CD14-positive monocyte (primary cell): ENCODE data around the gene GPR142. TPM values are rescaled to one million over a fixed set of nuclear protein-coding genes. Genes with fewer than 3 reads are reported as not detected.

Experiments
- DNase-seq, 3 donors: peaks; one replicate each; pipeline ENCODE4 v3.0.0-alpha.2; 2011 to 2022
- H2AFZ ChIP-seq: 2 replicates; pipeline ENCODE4 v1.6.0; 2012; ENCODE audit warnings: mild to moderate bottlenecking, low read depth, low read length, inconsistent platforms; ENCODE audit not compliant: insufficient read depth, poor library complexity, severe bottlenecking
- H3K27ac ChIP-seq, 2 donors: 1 replicate in 1 of 2; 2 replicates in 1 of 2; pipeline ENCODE4 v1.5.1; 2012 to 2013; ENCODE audit warnings: low read length in 2 of 2, control low read depth in 1 of 2, inconsistent platforms in 1 of 2, low read depth in 1 of 2, mild to moderate bottlenecking in 1 of 2
- H3K27me3 ChIP-seq, 2 donors: one replicate each; pipeline versions ENCODE4 v1.6.0 to v1.6.1; 2011 to 2013; ENCODE audit warnings: low read length in 2 of 2; ENCODE audit not compliant: control insufficient read depth in 2 of 2, insufficient read depth in 2 of 2
- H3K36me3 ChIP-seq, 2 donors: replicated peaks in 1 of 2; 1 replicate in 1 of 2; 2 replicates in 1 of 2; pipeline versions ENCODE4 v1.5.1 to v1.6.1; 2012 to 2013; ENCODE audit warnings: low read length in 2 of 2, control low read depth in 1 of 2, inconsistent platforms in 1 of 2, mild to moderate bottlenecking in 1 of 2; ENCODE audit not compliant: insufficient read depth in 2 of 2, control insufficient read depth in 1 of 2
- H3K4me1 ChIP-seq, 2 donors: 1 replicate in 1 of 2; 2 replicates in 1 of 2; pipeline versions ENCODE4 v1.5.1 to v1.6.1; 2012 to 2013; ENCODE audit warnings: low read length in 2 of 2, control low read depth in 1 of 2, inconsistent platforms in 1 of 2, mild to moderate bottlenecking in 1 of 2, moderate library complexity in 1 of 2; ENCODE audit not compliant: insufficient read depth in 2 of 2, control insufficient read depth in 1 of 2
- H3K4me2 ChIP-seq: replicated peaks from 2 replicates; pipeline ENCODE3; 2012; ENCODE audit warnings: low read length, moderate library complexity, mild to moderate bottlenecking; ENCODE audit not compliant: poor library complexity, severe bottlenecking; ENCODE audit errors: extremely low read depth
- H3K4me3 ChIP-seq, 3 experiments: fragments of 200-600 bp in 1 of 3; sonication (generic) in 1 of 3; replicated peaks in 1 of 3; 1 replicate in 2 of 3; 2 replicates in 1 of 3; pipeline ENCODE4 v1.5.1; 2011 to 2013; ENCODE audit warnings: low read length in 3 of 3, mild to moderate bottlenecking in 3 of 3, control low read depth in 2 of 3, low read depth in 2 of 3, inconsistent platforms in 1 of 3, moderate library complexity in 1 of 3
- H3K79me2 ChIP-seq: 2 replicates; pipeline ENCODE4 v1.6.0; 2012; ENCODE audit warnings: mild to moderate bottlenecking, control low read depth, inconsistent platforms, low read length, moderate library complexity; ENCODE audit not compliant: insufficient read depth
- H3K9ac ChIP-seq: 2 replicates; pipeline ENCODE4 v1.6.0; 2017; ENCODE audit warnings: low read length, mild to moderate bottlenecking; ENCODE audit not compliant: insufficient read depth, poor library complexity, severe bottlenecking
- H3K9me3 ChIP-seq, 2 donors: replicated peaks in 1 of 2; 1 replicate in 1 of 2; 2 replicates in 1 of 2; pipeline versions ENCODE4 v1.5.1 to v1.6.1; 2012 to 2013; ENCODE audit warnings: low read length in 2 of 2, control low read depth in 1 of 2; ENCODE audit not compliant: control insufficient read depth in 1 of 2, insufficient read depth in 1 of 2
- H4K20me1 ChIP-seq: 2 replicates; pipeline ENCODE4 v1.6.0; 2012; ENCODE audit warnings: mild to moderate bottlenecking, low read length, control low read depth, moderate library complexity; ENCODE audit not compliant: insufficient read depth
- H3K27ac Mint-ChIP-seq, 7 donors: one replicate each; pipeline ENCODE4 v1.8.0; 2020; ENCODE audit warnings: mild to moderate bottlenecking in 7 of 7, mixed read lengths in 7 of 7, moderate library complexity in 6 of 7, inconsistent platforms in 2 of 7
- H3K27me3 Mint-ChIP-seq, 3 donors: one replicate each; pipeline ENCODE4 v1.8.0; 2021 to 2022; ENCODE audit warnings: low read depth in 3 of 3, mild to moderate bottlenecking in 3 of 3, mixed read lengths in 3 of 3, moderate library complexity in 3 of 3, inconsistent platforms in 1 of 3
- H3K36me3 Mint-ChIP-seq, 2 donors: one replicate each; pipeline ENCODE4 v1.8.0; 2020; ENCODE audit warnings: mixed read lengths in 2 of 2, inconsistent platforms in 1 of 2, mild to moderate bottlenecking in 1 of 2
- H3K4me1 Mint-ChIP-seq: one replicate; pipeline ENCODE4 v1.8.0; 2020; ENCODE audit warnings: mild to moderate bottlenecking, mixed read lengths
- H3K4me3 Mint-ChIP-seq, 2 donors: one replicate each; pipeline ENCODE4 v1.8.0; 2020; ENCODE audit warnings: mild to moderate bottlenecking in 2 of 2, mixed read lengths in 2 of 2, moderate library complexity in 1 of 2
- H3K9me3 Mint-ChIP-seq, 7 donors: one replicate each; pipeline ENCODE4 v1.8.0; 2020 to 2022; ENCODE audit warnings: mixed read lengths in 7 of 7, mild to moderate bottlenecking in 6 of 7, moderate library complexity in 6 of 7, inconsistent platforms in 2 of 7
- CTCF ChIP-seq: fragments of 200-600 bp; IDR thresholded peaks from one replicate; pipeline ENCODE4 v1.8.0; 2022; ENCODE audit warnings: antibody characterized with exemption, mild to moderate bottlenecking
- WGBS: methylation state at CpG from one replicate; pipeline ENCODE4 v1.1.5; 2013; ENCODE audit warnings: missing lambda C conversion rate; ENCODE audit not compliant: insufficient coverage; 5-methylcytosine and 5-hydroxymethylcytosine counted together
- intact Hi-C, 2 donors: fragments of 100-400 bp; cut with micrococcal nuclease; formaldehyde crosslinking; loops; one replicate each; pipeline versions ENCODE4 v1.15.0 to v1.15.1; 2023
- polyA plus RNA-seq, 3 donors: library from polyadenylated mRNA; depleted of rRNA in 1 of 3; unstranded in 2 of 3; stranded (reverse) in 1 of 3; fragments of 300-500 nt in 2 of 3; fragments of >200 nt in 1 of 3; fragmentation: Illumina TruSeq in 2 of 3; gene quantifications; 1 replicate in 2 of 3; 2 replicates in 1 of 3; pipeline ENCODE4 v1.2.3, GENCODE V29; 2012 to 2021

The GPR142 gene
- polyA plus RNA-seq, 3 donors, result not detected

- DNase-seq, result no peak
- Histone ChIP-seq H3K4me1 (peaks cover 4 to 5% of the 10 kb centered on the region in 2 donors), H3K79me2 (no peaks in the 10 kb centered on the region), H3K27me3 (peaks cover 0 to 7% of the 10 kb centered on the region in 2 donors), H3K36me3 (no peaks in the 10 kb centered on the region), H3K4me3 (no peak overlapping the region), H3K9me3 (no peaks in the 10 kb centered on the region), H2AFZ (no peak overlapping the region), H3K9ac (no peak overlapping the region), H4K20me1 (no peaks in the 10 kb centered on the region), H3K4me2 (no peak overlapping the region), H3K27ac (no peak overlapping the region)
- peaks cover 16 to 24% (median 17%) of the 10 kb centered on the region in 3 donors for H3K27me3 Mint-ChIP-seq
- TF ChIP-seq CTCF, result no peak
- H3K9me3 Mint-ChIP-seq, result no peaks in the 10 kb centered on the region
- no peaks in the 10 kb centered on the region for H3K36me3 Mint-ChIP-seq
- intact Hi-C loops, result no loop called here
- H3K27ac Mint-ChIP-seq, result peak overlapping the region in 1 of 7 donors; percentile 41
- H3K4me3 Mint-ChIP-seq, result no peak overlapping the region
- 20% methylated on average over 4 of the region's 11 CpGs for WGBS
- H3K4me1 Mint-ChIP-seq, result peaks cover 8% of the 10 kb centered on the region
These were observed 34.5 kb upstream of the GPR142 start for GRCh38 chr17:74332763-74333283.

GRCh38 chr17:74334393-74335039 is 32.8 kb upstream of the GPR142 start:
- Histone ChIP-seq H3K4me2 (no peak overlapping the region), H3K79me2 (no peaks in the 10 kb centered on the region), H3K4me3 (no peak overlapping the region), H3K9ac (no peak overlapping the region), H4K20me1 (no peaks in the 10 kb centered on the region), H3K27me3 (peaks cover 0 to 2% of the 10 kb centered on the region in 2 donors), H3K9me3 (no peaks in the 10 kb centered on the region), H3K4me1 (peaks cover 4 to 5% of the 10 kb centered on the region in 2 donors), H3K27ac (no peak overlapping the region), H3K36me3 (no peaks in the 10 kb centered on the region), H2AFZ (no peak overlapping the region)
- peaks cover 5% of the 10 kb centered on the region for H3K4me1 Mint-ChIP-seq
- H3K4me3 Mint-ChIP-seq, result no peak overlapping the region
- no peak for TF ChIP-seq CTCF
- peaks cover 12 to 22% (median 14%) of the 10 kb centered on the region in 3 donors for H3K27me3 Mint-ChIP-seq
- intact Hi-C loops, result no loop called here
- DNase-seq, result no peak
- no peaks in the 10 kb centered on the region for H3K36me3 Mint-ChIP-seq
- H3K27ac Mint-ChIP-seq, result no peak overlapping the region
- 100% methylated on average over 1 of the region's 2 CpGs for WGBS
- H3K9me3 Mint-ChIP-seq, result no peaks in the 10 kb centered on the region
